ENCODE measurements around the gene TRIP4. TPM values are rescaled to one million over a fixed set of nuclear protein-coding genes. Genes with fewer than 3 reads are reported as not detected.
"Not testable (repeated sequence)": the region's sequence is repeated elsewhere in the genome, so short reads cannot be mapped to it uniquely, and the experiment has no call there.

TRIP4 gene
- polyA plus RNA-seq, 3 donors: 23.0 to 40.1 (median 35.6) TPM

DNA sequence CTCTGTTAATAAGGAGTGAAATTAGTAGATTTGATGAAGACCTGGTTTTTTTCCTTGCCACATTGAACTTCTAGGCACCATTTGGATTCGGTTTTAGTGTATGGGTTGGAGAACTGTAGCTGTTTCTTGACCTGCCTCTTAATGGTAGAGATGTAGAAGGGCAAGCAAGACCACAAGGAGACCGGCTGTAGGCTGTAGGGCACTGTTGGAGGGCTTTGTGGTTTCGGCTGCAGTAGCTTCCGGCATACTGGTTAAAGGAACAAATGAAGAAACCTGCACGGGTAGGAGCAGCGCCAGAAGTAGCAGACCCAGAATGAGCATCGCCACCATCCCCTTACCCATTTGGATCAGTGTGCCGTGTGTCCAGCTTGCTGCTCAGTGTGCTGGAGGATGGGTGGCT lies 14.3 kb upstream of the TRIP4 start:
- H3K9me3 Mint-ChIP-seq: no peaks in the 10 kb centered on the region

DNA sequence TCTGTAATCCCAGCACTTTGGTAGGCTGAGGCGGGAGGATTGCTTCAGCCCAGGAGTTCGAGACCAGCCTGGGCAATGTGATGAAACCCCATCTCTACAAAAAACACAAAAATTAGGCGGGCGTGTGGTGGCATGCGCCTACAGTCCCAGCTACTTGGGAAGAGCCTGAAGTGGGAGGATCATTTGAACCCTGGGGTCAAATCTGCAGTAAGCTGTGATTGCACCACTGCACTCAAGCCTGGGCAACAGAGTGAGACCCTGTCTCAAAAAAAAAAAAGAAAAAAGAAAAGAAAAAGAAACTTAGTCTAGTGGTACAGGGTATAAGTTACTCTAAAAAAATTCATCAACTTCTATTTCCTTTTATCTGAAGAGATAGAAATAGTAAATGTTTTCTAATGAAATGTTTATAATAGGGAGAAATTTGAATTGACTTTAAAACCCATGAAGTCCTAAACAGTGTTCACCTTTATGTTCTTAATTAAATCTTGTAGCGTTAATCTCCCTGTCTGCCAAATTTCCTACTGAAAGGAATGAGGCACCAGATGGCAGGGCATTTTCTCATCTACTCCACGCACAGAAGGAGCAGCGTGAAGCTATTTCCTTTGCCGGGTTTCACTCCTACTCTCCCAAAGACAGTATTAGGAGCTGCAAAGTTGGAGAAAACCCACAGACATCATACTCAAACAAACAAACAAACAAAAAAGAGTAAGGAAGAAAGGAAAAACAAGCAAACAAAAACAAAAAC lies 8.2 kb upstream of the TRIP4 start:
- TF ChIP-seq, protein P1, sequence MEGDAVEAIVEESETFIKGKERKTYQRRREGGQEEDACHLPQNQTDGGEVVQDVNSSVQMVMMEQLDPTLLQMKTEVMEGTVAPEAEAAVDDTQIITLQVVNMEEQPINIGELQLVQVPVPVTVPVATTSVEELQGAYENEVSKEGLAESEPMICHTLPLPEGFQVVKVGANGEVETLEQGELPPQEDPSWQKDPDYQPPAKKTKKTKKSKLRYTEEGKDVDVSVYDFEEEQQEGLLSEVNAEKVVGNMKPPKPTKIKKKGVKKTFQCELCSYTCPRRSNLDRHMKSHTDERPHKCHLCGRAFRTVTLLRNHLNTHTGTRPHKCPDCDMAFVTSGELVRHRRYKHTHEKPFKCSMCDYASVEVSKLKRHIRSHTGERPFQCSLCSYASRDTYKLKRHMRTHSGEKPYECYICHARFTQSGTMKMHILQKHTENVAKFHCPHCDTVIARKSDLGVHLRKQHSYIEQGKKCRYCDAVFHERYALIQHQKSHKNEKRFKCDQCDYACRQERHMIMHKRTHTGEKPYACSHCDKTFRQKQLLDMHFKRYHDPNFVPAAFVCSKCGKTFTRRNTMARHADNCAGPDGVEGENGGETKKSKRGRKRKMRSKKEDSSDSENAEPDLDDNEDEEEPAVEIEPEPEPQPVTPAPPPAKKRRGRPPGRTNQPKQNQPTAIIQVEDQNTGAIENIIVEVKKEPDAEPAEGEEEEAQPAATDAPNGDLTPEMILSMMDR (IDR thresholded peaks at IDR 0.05): no peak
- no peak overlapping the region for H3K4me3 Mint-ChIP-seq
- peaks cover 0 to 1% of the 10 kb centered on the region in 2 donors for H3K36me3 Mint-ChIP-seq
- Histone ChIP-seq H4K20me1 (ENCODE audit: insufficient read depth, low read length) (no peaks in the 10 kb centered on the region), H3K4me3 (replicated peaks in 1 of 3; ENCODE audit: low read depth in 2 of 3, low read length in 3 of 3) (no peak overlapping the region), H2AFZ (ENCODE audit: insufficient read depth, low read depth, low read length, poor library complexity, severe bottlenecking) (peak overlapping the region; percentile 92), H3K27me3 (ENCODE audit: control insufficient read depth in 2 of 2, insufficient read depth in 2 of 2, low read length in 2 of 2) (no peaks in the 10 kb centered on the region), H3K9ac (ENCODE audit: insufficient read depth, low read length, poor library complexity, severe bottlenecking) (no peak overlapping the region), H3K4me2 (replicated peaks; ENCODE audit: extremely low read depth, low read length, poor library complexity, severe bottlenecking) (no peak overlapping the region), H3K36me3 (replicated peaks in 1 of 2; ENCODE audit: control insufficient read depth in 1 of 2, insufficient read depth in 2 of 2, low read length in 2 of 2) (no peaks in the 10 kb centered on the region), H3K4me1 (ENCODE audit: control insufficient read depth in 1 of 2, insufficient read depth in 2 of 2, low read length in 2 of 2) (peaks cover 7 to 20% of the 10 kb centered on the region in 2 donors), H3K27ac (ENCODE audit: low read depth in 1 of 2, low read length in 2 of 2) (no peak overlapping the region), H3K9me3 (replicated peaks in 1 of 2; ENCODE audit: control insufficient read depth in 1 of 2, insufficient read depth in 1 of 2, low read length in 2 of 2) (no peaks in the 10 kb centered on the region), H3K79me2 (ENCODE audit: insufficient read depth, low read length) (peaks cover 41% of the 10 kb centered on the region)
- peaks cover 0 to 1% (median 0%) of the 10 kb centered on the region in 3 donors for H3K27me3 Mint-ChIP-seq (ENCODE audit: low read depth in 3 of 3)
- WGBS (ENCODE audit: insufficient coverage): 42% methylated on average over 2 of the region's 9 CpGs
- intact Hi-C loops (cut with micrococcal nuclease): no loop called here
- DNase-seq: no peak
- H3K4me1 Mint-ChIP-seq: peaks cover 21% of the 10 kb centered on the region
- H3K27ac Mint-ChIP-seq: peak overlapping the region in 1 of 7 donors; percentile 65
- H3K9me3 Mint-ChIP-seq: peaks cover 0 to 2% (median 0%) of the 10 kb centered on the region in 7 donors

More for the DNA sequence above, 14.3 kb upstream of the TRIP4 start:
- 86% methylated on average over 2 of the region's 8 CpGs for WGBS (ENCODE audit: insufficient coverage)
- no peak overlapping the region for H3K27ac ChIP-seq (ENCODE audit: low read depth in 1 of 2, low read length in 2 of 2)
- intact Hi-C loops (cut with micrococcal nuclease): no loop called here
- Mint-ChIP-seq H3K4me3 (peak overlapping the region; percentile 71 to 74), H3K36me3 (peaks cover 4 to 28% of the 10 kb centered on the region in 2 donors), H3K27me3 (ENCODE audit: low read depth in 3 of 3) (peaks cover 0 to 1% (median 0%) of the 10 kb centered on the region in 3 donors), H3K4me1 (peaks cover 10% of the 10 kb centered on the region), H3K27ac (peak overlapping the region in 4 of 7 donors; percentile 15 to 47 (median 28))
- no peaks in the 10 kb centered on the region for H3K27me3 ChIP-seq (ENCODE audit: control insufficient read depth in 2 of 2, insufficient read depth in 2 of 2, low read length in 2 of 2)
- H3K4me3 ChIP-seq (replicated peaks in 1 of 3; ENCODE audit: low read depth in 2 of 3, low read length in 3 of 3): peak overlapping the region in 1 of 3 experiments; percentile 32
- peak overlapping the region; percentile 20 for H3K4me2 ChIP-seq (replicated peaks; ENCODE audit: extremely low read depth, low read length, poor library complexity, severe bottlenecking)
- peaks cover 0 to under 1% of the 10 kb centered on the region in 2 donors for H3K4me1 ChIP-seq (ENCODE audit: control insufficient read depth in 1 of 2, insufficient read depth in 2 of 2, low read length in 2 of 2)
- TF ChIP-seq, protein P1 (IDR thresholded peaks at IDR 0.05): no peak
- no peaks in the 10 kb centered on the region for H3K9me3 ChIP-seq (replicated peaks in 1 of 2; ENCODE audit: control insufficient read depth in 1 of 2, insufficient read depth in 1 of 2, low read length in 2 of 2)
- no peak for DNase-seq
- peak overlapping the region; percentile 47 for H2AFZ ChIP-seq (ENCODE audit: insufficient read depth, low read depth, low read length, poor library complexity, severe bottlenecking)
- H3K79me2 ChIP-seq (ENCODE audit: insufficient read depth, low read length): peaks cover 18% of the 10 kb centered on the region
- H3K36me3 ChIP-seq (replicated peaks in 1 of 2; ENCODE audit: control insufficient read depth in 1 of 2, insufficient read depth in 2 of 2, low read length in 2 of 2): no peaks in the 10 kb centered on the region
- no peak overlapping the region for H3K9ac ChIP-seq (ENCODE audit: insufficient read depth, low read length, poor library complexity, severe bottlenecking)
- H4K20me1 ChIP-seq (ENCODE audit: insufficient read depth, low read length): no peaks in the 10 kb centered on the region

DNA sequence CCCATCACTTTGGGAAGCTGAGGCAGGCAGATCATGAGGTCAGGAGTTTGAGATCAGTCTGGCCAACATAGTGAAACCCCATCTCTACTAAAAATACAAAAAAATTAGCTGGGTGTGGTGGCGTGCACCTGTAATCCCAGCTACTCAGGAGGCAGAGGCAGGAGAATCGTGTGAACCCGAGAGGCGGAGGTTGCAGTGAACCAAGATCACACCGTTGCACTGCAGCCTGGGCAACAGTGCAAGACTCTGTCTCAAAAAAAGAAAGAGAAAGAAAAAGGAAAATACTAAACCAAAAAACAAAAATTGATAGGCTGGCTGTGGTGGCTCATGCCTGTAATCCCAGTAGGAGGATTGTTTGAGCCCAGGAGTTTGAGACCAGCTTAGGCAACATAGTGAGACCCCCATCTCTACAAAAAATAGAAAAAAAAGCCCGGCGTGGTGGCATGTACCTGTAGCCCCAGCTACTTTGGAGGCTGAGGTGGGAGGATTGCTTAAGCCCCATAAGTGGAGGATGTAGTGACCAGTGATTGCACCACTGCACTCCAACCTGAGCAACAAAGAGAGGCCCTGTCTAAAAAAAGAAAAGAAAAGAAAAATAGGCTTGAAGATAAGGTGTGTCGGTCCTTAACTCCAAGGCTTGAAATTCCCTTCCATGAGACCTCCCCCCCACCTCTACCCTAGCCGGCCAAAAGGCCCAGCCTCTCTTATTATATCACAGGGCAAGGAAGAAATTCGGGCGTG lies 7.3 kb upstream of the TRIP4 start:
- Histone ChIP-seq H3K4me1 (ENCODE audit: control insufficient read depth in 1 of 2, insufficient read depth in 2 of 2, low read length in 2 of 2) (peaks cover 7 to 20% of the 10 kb centered on the region in 2 donors), H3K4me3 (replicated peaks in 1 of 3; ENCODE audit: low read depth in 2 of 3, low read length in 3 of 3) (peak overlapping the region; percentile 65 to 84 (median 84)), H3K4me2 (replicated peaks; ENCODE audit: extremely low read depth, low read length, poor library complexity, severe bottlenecking) (peak overlapping the region; percentile 91), H2AFZ (ENCODE audit: insufficient read depth, low read depth, low read length, poor library complexity, severe bottlenecking) (peak overlapping the region; percentile 92), H3K27ac (ENCODE audit: low read depth in 1 of 2, low read length in 2 of 2) (peak overlapping the region in 1 of 2 donors; percentile 23), H3K79me2 (ENCODE audit: insufficient read depth, low read length) (peaks cover 41% of the 10 kb centered on the region), H3K9ac (ENCODE audit: insufficient read depth, low read length, poor library complexity, severe bottlenecking) (peak overlapping the region; percentile 34)
- not testable (repeated sequence) for H4K20me1 ChIP-seq (ENCODE audit: insufficient read depth, low read length); H3K27me3 Mint-ChIP-seq (ENCODE audit: low read depth in 3 of 3); H3K9me3 Mint-ChIP-seq; H3K27me3 ChIP-seq (ENCODE audit: control insufficient read depth in 2 of 2, insufficient read depth in 2 of 2, low read length in 2 of 2); H3K36me3 Mint-ChIP-seq; H3K9me3 ChIP-seq (replicated peaks in 1 of 2; ENCODE audit: control insufficient read depth in 1 of 2, insufficient read depth in 1 of 2, low read length in 2 of 2); H3K36me3 ChIP-seq (replicated peaks in 1 of 2; ENCODE audit: control insufficient read depth in 1 of 2, insufficient read depth in 2 of 2, low read length in 2 of 2); DNase-seq
- H3K4me1 Mint-ChIP-seq: peaks cover 21% of the 10 kb centered on the region
- WGBS (ENCODE audit: insufficient coverage): 10% methylated on average over 2 of the region's 11 CpGs
- peak overlapping the region; percentile 89 to 93 for H3K4me3 Mint-ChIP-seq
- H3K27ac Mint-ChIP-seq: peak overlapping the region in 3 of 7 donors; percentile 41 to 70 (median 43)
- intact Hi-C loops (cut with micrococcal nuclease): loop anchor here in 1 of 2 donors (5.0 kb wide), 1 partner anchor 778 kb away; no protein-coding TSS in a partner anchor

All from CD14-positive monocyte (primary cell).